Panc1 (cell line): ENCODE measurements around the gene CACNA1E. TPM values are rescaled to one million over a fixed set of nuclear protein-coding genes. Genes with fewer than 3 reads are reported as not detected.

ENCODE experiments used
- ATAC-seq: fragments of 200-7000 bp; cut with Tn5 transposase; 2 replicates; pipeline ENCODE4 v1.9.1; 2020; ENCODE audit warnings: mild to moderate bottlenecking, moderate library complexity
- BruUV-seq: library from RNA; stranded (reverse); fragments of 400-500 nt; replicated peaks from 2 replicates; lab custom pipeline; 2021; lab: Mats Ljungman, UMichigan
- CTCF ChIA-PET: fragments of 300-600 bp; sonication (Branson Sonifier 250); formaldehyde crosslinking; loops from one replicate; lab custom pipeline; 2022; ENCODE audit warnings: antibody characterized with exemption; lab: Charles Lee
- POLR2A ChIA-PET: fragments of 300-600 bp; sonication (Branson Sonifier 250); formaldehyde crosslinking; loops from one replicate; lab custom pipeline; 2022; ENCODE audit warnings: antibody characterized with exemption; lab: Charles Lee
- DNase-seq: peaks from one replicate; pipeline ENCODE4 v3.0.0-alpha.2; 2010; ENCODE audit warnings: low read depth, low spot score
- H3K27ac ChIP-seq: 2 replicates; pipeline ENCODE4 v1.5.1; 2011; ENCODE audit warnings: mild to moderate bottlenecking, low read length, inconsistent platforms
- H3K27me3 ChIP-seq: fragments of 200-500 bp; sonication (Bioruptor generic); 2 replicates; pipeline ENCODE4 v1.6.0; 2014; ENCODE audit warnings: low read length, inconsistent platforms; ENCODE audit not compliant: control insufficient read depth, insufficient read depth
- H3K36me3 ChIP-seq: fragments of 200-500 bp; sonication (Bioruptor generic); 2 replicates; pipeline ENCODE4 v1.5.1; 2014; ENCODE audit warnings: inconsistent platforms, mild to moderate bottlenecking, low read length, moderate library complexity; ENCODE audit not compliant: control insufficient read depth, insufficient read depth
- H3K4me1 ChIP-seq: 2 replicates; pipeline ENCODE4 v1.5.1; 2011; ENCODE audit warnings: inconsistent platforms, mild to moderate bottlenecking, low read length, moderate library complexity; ENCODE audit not compliant: control insufficient read depth, insufficient read depth
- H3K4me3 ChIP-seq, 2 experiments: 2 replicates each; pipeline ENCODE4 v1.5.1; 2011 to 2012; ENCODE audit warnings: low read depth in 2 of 2, low read length in 2 of 2, mild to moderate bottlenecking in 2 of 2, inconsistent platforms in 1 of 2, moderate library complexity in 1 of 2
- H3K9me3 ChIP-seq: fragments of 200-500 bp; sonication (Bioruptor generic); 2 replicates; pipeline ENCODE4 v1.5.1; 2014; ENCODE audit warnings: low read depth, mild to moderate bottlenecking, inconsistent platforms, low read length, moderate library complexity; ENCODE audit not compliant: control insufficient read depth, insufficient read depth
- CTCF ChIP-seq: fragments of 450-650 bp; IDR thresholded peaks from 2 replicates; pipeline ENCODE4 v1.5.1; 2017; ENCODE audit warnings: mild to moderate bottlenecking
- POLR2AphosphoS5 ChIP-seq: IDR thresholded peaks from 2 replicates; pipeline ENCODE4 v1.6.1; 2012; ENCODE audit warnings: mild to moderate bottlenecking, low read depth, low read length, moderate library complexity
- REST ChIP-seq, 2 experiments: IDR thresholded peaks; 2 replicates each; pipeline ENCODE4 v1.6.1; 2011 to 2012; ENCODE audit warnings: low read depth in 2 of 2, control low read depth in 1 of 2, low read length in 1 of 2, mild to moderate bottlenecking in 1 of 2, moderate library complexity in 1 of 2; ENCODE audit not compliant: insufficient read depth in 1 of 2
- SIN3A ChIP-seq: IDR thresholded peaks from 2 replicates; pipeline ENCODE4 v1.6.1; 2012; ENCODE audit warnings: low read depth, mild to moderate bottlenecking, low read length, moderate library complexity, borderline replicate concordance; ENCODE audit not compliant: insufficient read depth
- TCF7L2 ChIP-seq: IDR thresholded peaks from 2 replicates; pipeline ENCODE4 v1.6.1; 2011; ENCODE audit warnings: mild to moderate bottlenecking, low read depth, low read length, inconsistent platforms
- in situ Hi-C: cut with HindIII; loops from 2 replicates; pipeline ENCODE4 v1.10.0; 2016; ENCODE audit warnings: low sequenced_read_pairs, low pct_unique_long_range_greater_than_20kb
- intact Hi-C: fragments of 100-400 bp; cut with micrococcal nuclease; formaldehyde crosslinking; loops from one replicate; pipeline ENCODE4 v1.10.0; 2022; ENCODE audit not compliant: unreplicated experiment
- total RNA-seq: library from RNA; stranded (reverse); gene quantifications from one replicate; pipeline ENCODE4 v1.2.1, GENCODE V29; 2021; ENCODE audit not compliant: unreplicated experiment

CACNA1E gene
- total RNA-seq, 1 experiment from 2014 or later = not detected

- intact Hi-C loops (no loop called here), in situ Hi-C loops (no loop called here)
- BruUV-seq = no TSS peak
Observed at GRCh38 chr1:181557313-181557712, 74.0 kb downstream of the CACNA1E start.

GRCh38 chr1:181558416-181558815 lies 75.1 kb downstream of the CACNA1E start:
- POLR2A ChIA-PET = no interaction called here
- no TSS peak for BruUV-seq
- Histone ChIP-seq H3K9me3 (no peaks in the 10 kb centered on the region), H3K4me3 (no peak overlapping the region), H3K36me3 (no peaks in the 10 kb centered on the region), H3K27ac (no peak overlapping the region), H3K4me1 (no peaks in the 10 kb centered on the region), H3K27me3 (no peaks in the 10 kb centered on the region)
- intact Hi-C loops = no loop called here
- ATAC-seq = no peak
- no peak for TF ChIP-seq TCF7L2
- TF ChIP-seq SIN3A = no peak
- no peak for TF ChIP-seq POLR2AphosphoS5
- no peak for TF ChIP-seq REST (IDR thresholded peaks at IDR 0.05; ENCODE audit: insufficient read depth in 1 of 2, low read depth in 2 of 2, low read length in 1 of 2)
- TF ChIP-seq CTCF = no peak
- in situ Hi-C loops = no loop called here
- CTCF ChIA-PET = no interaction called here
- DNase-seq = no peak

More at GRCh38 chr1:181557313-181557712, 74.0 kb downstream of the CACNA1E start:
- DNase-seq = no peak
- Histone ChIP-seq H3K36me3 (no peaks in the 10 kb centered on the region), H3K27me3 (no peaks in the 10 kb centered on the region), H3K4me1 (no peaks in the 10 kb centered on the region), H3K27ac (no peak overlapping the region), H3K4me3 (no peak overlapping the region), H3K9me3 (no peaks in the 10 kb centered on the region)
- CTCF ChIA-PET = no interaction called here
- TF ChIP-seq POLR2AphosphoS5 (no peak), REST (IDR thresholded peaks at IDR 0.05; ENCODE audit: insufficient read depth in 1 of 2, low read depth in 2 of 2, low read length in 1 of 2) (no peak), CTCF (no peak), TCF7L2 (no peak), SIN3A (no peak)
- POLR2A ChIA-PET = no interaction called here
- ATAC-seq = no peak
